Thoracic aorta (tissue), 2 donors: ENCODE data around the gene ABCG1. TPM values are rescaled to one million over a fixed set of nuclear protein-coding genes. Genes with fewer than 3 reads are reported as not detected.

Source experiments
- ATAC-seq: fragments of 150-250 bp; one replicate; pipeline ENCODE4 v1.8.0; 2017; ENCODE audit warnings: low read depth; ENCODE audit not compliant: insufficient number of reproducible peaks, low FRiP score
- DNase-seq: peaks from one replicate; pipeline ENCODE4 v3.0.0-alpha.2; 2020; ENCODE audit warnings: low spot score
- H3K27ac ChIP-seq, 2 donors: fragments of 200-600 bp; sonication (generic); 1 replicate in 1 of 2; 2 replicates in 1 of 2; pipeline ENCODE4 v1.5.1; 2016; ENCODE audit warnings: mild to moderate bottlenecking in 2 of 2, moderate library complexity in 2 of 2
- H3K27me3 ChIP-seq: fragments of 200-600 bp; sonication (generic); replicated peaks from 2 replicates; pipeline ENCODE4 v1.6.0; 2016; ENCODE audit warnings: mild to moderate bottlenecking; ENCODE audit not compliant: insufficient read depth
- H3K36me3 ChIP-seq: fragments of 200-600 bp; sonication (generic); one replicate; pipeline ENCODE4 v1.5.1; 2016
- H3K4me1 ChIP-seq, 2 donors: fragments of 200-600 bp; sonication (generic); 1 replicate in 1 of 2; 2 replicates in 1 of 2; pipeline versions ENCODE4 v1.5.1 to v1.6.0; 2016; ENCODE audit warnings: low read depth in 2 of 2, mild to moderate bottlenecking in 1 of 2; ENCODE audit not compliant: control insufficient read depth in 1 of 2
- H3K4me3 ChIP-seq: fragments of 200-600 bp; sonication (generic); 2 replicates; pipeline ENCODE4 v1.5.1; 2016; ENCODE audit warnings: mild to moderate bottlenecking
- H3K9me3 ChIP-seq: fragments of 200-600 bp; sonication (generic); 2 replicates; pipeline ENCODE4 v1.5.1; 2016
- total RNA-seq, 2 donors: library from RNA; depleted of rRNA; stranded (reverse); fragments of >200 nt; gene quantifications; one replicate each; pipeline versions ENCODE4 v1.1.0 to v1.2.3, GENCODE V29; 2016
- TF ChIP-seq, protein P1 (sequence below): fragments of 200-600 bp; sonication (generic); IDR thresholded peaks from one replicate; pipeline ENCODE4 v1.5.1; 2019; ENCODE audit warnings: antibody characterized with exemption

Gene ABCG1
- total RNA-seq, 2 donors from 2014 or later = 15.6 to 20.6 TPM

DNA sequence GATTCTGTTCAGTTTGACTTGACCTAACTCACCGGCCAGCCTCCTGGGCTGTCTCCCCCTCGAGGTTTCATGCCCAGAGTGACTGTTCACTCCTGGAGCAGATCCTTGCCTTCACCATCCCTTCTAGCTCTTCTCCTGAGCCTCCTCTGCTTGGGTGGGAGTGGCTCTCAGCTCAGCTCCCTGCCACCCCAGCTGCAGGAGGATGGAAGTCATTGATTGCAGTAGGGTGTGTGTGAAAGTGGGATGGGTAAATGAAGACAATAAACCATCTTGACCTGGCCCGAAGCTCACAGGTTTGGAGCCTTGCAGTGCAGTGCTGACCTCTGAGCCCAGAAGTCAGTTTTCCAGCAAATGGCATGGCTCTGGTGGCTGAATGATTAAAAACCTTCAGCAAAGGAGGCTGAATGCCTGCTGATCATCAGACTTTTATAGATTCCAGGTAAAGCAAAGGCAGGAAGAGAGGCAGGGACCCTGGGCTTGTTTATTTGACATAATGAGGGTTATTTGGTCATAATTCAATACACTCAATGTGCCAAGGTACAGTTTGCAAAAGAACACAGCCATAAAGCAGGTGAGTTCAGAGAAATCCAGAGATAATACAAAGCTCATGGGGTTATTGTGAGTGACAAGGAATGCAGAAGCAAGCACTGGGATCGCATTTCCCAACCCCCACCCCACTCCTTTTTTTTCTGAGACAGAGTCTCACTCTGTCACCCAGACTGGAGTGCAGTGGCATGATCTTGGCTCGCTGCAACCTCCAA lies 113.8 kb downstream of the ABCG1 start:
- H3K4me3 ChIP-seq = no peak overlapping the region
- H3K4me1 ChIP-seq = no peaks in the 10 kb centered on the region
- ATAC-seq = no peak
- H3K27me3 ChIP-seq = no peaks in the 10 kb centered on the region
- no peaks in the 10 kb centered on the region for H3K36me3 ChIP-seq
- TF ChIP-seq, protein P1, sequence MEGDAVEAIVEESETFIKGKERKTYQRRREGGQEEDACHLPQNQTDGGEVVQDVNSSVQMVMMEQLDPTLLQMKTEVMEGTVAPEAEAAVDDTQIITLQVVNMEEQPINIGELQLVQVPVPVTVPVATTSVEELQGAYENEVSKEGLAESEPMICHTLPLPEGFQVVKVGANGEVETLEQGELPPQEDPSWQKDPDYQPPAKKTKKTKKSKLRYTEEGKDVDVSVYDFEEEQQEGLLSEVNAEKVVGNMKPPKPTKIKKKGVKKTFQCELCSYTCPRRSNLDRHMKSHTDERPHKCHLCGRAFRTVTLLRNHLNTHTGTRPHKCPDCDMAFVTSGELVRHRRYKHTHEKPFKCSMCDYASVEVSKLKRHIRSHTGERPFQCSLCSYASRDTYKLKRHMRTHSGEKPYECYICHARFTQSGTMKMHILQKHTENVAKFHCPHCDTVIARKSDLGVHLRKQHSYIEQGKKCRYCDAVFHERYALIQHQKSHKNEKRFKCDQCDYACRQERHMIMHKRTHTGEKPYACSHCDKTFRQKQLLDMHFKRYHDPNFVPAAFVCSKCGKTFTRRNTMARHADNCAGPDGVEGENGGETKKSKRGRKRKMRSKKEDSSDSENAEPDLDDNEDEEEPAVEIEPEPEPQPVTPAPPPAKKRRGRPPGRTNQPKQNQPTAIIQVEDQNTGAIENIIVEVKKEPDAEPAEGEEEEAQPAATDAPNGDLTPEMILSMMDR = no peak
- no peaks in the 10 kb centered on the region for H3K9me3 ChIP-seq
- no peak for DNase-seq
- no peak overlapping the region for H3K27ac ChIP-seq

DNA sequence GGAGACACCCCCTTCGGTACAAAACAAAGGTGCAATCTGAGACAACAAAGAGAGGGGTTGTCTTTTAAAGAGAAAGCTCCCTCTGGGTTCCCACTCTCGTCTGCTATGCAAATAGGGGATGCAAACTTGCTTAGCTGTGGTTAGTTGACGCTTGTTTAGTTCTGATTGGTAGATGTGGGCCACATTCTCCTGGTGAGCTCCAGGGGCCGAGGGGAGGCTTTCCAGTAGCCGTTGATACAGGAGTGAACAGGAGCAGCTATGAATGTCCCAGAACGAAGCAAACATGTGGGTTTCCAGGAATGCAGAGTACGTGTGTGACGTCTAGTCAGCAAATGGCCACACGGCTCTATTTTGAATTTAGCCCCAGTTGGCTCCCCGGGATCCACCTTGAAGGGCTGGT lies 117.1 kb downstream of the ABCG1 start:
- no peak overlapping the region for H3K27ac ChIP-seq
- ATAC-seq (no peak), DNase-seq (no peak)
- no peaks in the 10 kb centered on the region for H3K27me3 ChIP-seq
- H3K36me3 ChIP-seq = no peaks in the 10 kb centered on the region
- H3K9me3 ChIP-seq = no peaks in the 10 kb centered on the region
- no peaks in the 10 kb centered on the region for H3K4me1 ChIP-seq
- H3K4me3 ChIP-seq = no peak overlapping the region
- TF ChIP-seq, protein P1 = no peak

DNA sequence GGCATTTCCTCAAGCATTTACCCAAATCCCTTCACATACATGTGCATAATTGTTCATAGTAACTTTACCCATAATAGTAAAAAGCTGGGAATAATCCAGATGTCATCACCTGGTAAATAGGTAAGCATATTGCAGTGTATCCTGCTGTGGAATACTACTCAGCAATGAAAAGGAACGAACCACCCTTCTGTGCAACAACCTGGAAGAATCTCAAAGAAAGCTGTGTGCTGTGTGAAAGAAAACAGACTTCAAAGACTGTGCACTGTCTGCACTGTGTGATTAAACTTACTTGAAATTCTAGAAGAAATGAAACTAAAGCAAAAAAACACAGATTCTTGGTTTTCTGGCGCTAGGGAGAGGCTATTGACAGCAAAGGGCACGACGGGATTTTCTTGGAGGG lies 118.3 kb downstream of the ABCG1 start:
- H3K4me1 ChIP-seq = no peaks in the 10 kb centered on the region
- no peaks in the 10 kb centered on the region for H3K27me3 ChIP-seq
- no peak for DNase-seq
- ATAC-seq = no peak
- no peak overlapping the region for H3K4me3 ChIP-seq
- TF ChIP-seq, protein P1 = no peak
- H3K36me3 ChIP-seq = no peaks in the 10 kb centered on the region
- no peak overlapping the region for H3K27ac ChIP-seq
- H3K9me3 ChIP-seq = no peaks in the 10 kb centered on the region

DNA sequence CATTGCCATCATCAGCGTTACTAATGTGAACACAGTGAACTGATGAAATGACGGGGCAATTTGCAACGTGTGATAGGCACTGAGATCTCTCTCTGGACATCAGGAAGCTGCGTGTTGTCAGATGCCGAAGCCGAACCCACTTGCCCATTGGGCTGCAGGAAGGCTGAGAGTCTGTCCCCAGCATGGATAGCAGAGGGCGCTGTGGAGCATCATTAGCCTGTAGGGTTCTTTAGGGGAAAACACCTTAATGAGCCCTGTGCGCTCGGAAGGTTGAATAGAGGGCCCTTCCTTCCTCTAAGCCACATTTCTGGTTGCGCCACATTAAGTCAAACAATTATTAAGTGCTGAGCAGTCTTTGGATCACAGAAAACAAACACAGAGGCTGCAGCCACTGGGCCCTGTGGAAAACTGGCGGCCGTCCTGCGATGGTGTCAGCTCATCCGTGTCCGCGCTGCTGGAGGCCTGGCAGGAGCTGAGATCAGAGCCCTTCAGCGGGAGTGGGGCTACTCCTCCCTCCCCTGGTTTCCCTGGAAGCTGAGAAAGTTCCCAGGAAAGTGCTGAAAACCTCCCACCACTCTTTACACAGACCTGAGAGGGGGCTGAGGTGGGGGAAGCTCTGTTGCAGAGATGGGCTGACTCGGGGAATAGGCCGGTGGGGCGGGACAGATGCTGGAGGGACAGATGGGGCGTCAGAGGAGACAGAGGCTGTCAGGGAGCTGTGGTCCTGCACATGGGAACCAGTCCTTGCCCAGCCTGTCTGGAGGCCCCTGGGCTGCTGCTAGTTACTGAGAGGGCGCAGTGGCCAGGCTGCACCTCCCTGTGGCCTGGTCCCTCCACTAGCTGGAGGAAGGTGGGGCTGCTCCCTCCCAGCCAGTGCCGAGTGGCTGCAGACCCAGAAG lies 119.1 kb downstream of the ABCG1 start:
- H3K4me3 ChIP-seq = no peak overlapping the region
- no peaks in the 10 kb centered on the region for H3K4me1 ChIP-seq
- no peak overlapping the region for H3K27ac ChIP-seq
- TF ChIP-seq, protein P1 = no peak
- no peaks in the 10 kb centered on the region for H3K36me3 ChIP-seq
- H3K27me3 ChIP-seq = no peaks in the 10 kb centered on the region
- DNase-seq (no peak), ATAC-seq (no peak)
- H3K9me3 ChIP-seq = no peaks in the 10 kb centered on the region
